Stimulated activated CD8-positive, alpha-beta memory T cell treated with anti-CD3 and anti-CD28 coated beads, Interleukin-15, amount 100 ng/mL, for 24 hours (primary cell): ENCODE results near the gene SH3RF3.
"Not testable (repeated sequence)": the region's sequence is repeated elsewhere in the genome, so short reads cannot be mapped to it uniquely, and the experiment has no call there.

Source experiments
- DNase-seq: peaks from one replicate; pipeline ENCODE4 v3.0.0-alpha.2; 2020; ENCODE audit warnings: low read depth

SH3RF3 gene

GRCh38 chr2:109118321-109118720, 10.7 kb upstream of the SH3RF3 start:
- DNase-seq = no peak

GRCh38 chr2:109120166-109120565, 8.8 kb upstream of the SH3RF3 start:
- no peak for DNase-seq

GRCh38 chr2:109120686-109121085, 8.3 kb upstream of the SH3RF3 start:
- not testable (repeated sequence) for DNase-seq

- no peak for DNase-seq
Measured at GRCh38 chr2:109123586-109124201, 5.3 kb upstream of the SH3RF3 start.

- no peak for DNase-seq
Measured at GRCh38 chr2:109124982-109125592, 3.9 kb upstream of the SH3RF3 start.

- no peak for DNase-seq
Measured at GRCh38 chr2:109125593-109126500, 3.2 kb upstream of the SH3RF3 start.

- DNase-seq = no peak
Measured at GRCh38 chr2:109126501-109126860, 2.5 kb upstream of the SH3RF3 start.

- no peak for DNase-seq
Measured at GRCh38 chr2:109127556-109127955, 1.4 kb upstream of the SH3RF3 start.

GRCh38 chr2:109128048-109128615, 873 bp upstream of the SH3RF3 start:
- DNase-seq = peak; percentile 45

GRCh38 chr2:109129356-109129920, 433 bp downstream of the SH3RF3 start:
- no peak for DNase-seq

GRCh38 chr2:109129921-109130722, 1.1 kb downstream of the SH3RF3 start:
- DNase-seq = no peak

- no peak for DNase-seq
Measured at GRCh38 chr2:109130723-109130995, 1.7 kb downstream of the SH3RF3 start.

GRCh38 chr2:109131777-109132176, 2.8 kb downstream of the SH3RF3 start:
- no peak for DNase-seq

- DNase-seq = no peak
Measured at GRCh38 chr2:109132626-109133025, 3.6 kb downstream of the SH3RF3 start.

GRCh38 chr2:109133746-109134145, 4.7 kb downstream of the SH3RF3 start:
- no peak for DNase-seq

GRCh38 chr2:109134741-109135358, 5.8 kb downstream of the SH3RF3 start:
- no peak for DNase-seq

- no peak for DNase-seq
Measured at GRCh38 chr2:109135359-109136197, 6.6 kb downstream of the SH3RF3 start.

GRCh38 chr2:109136542-109136941, 7.5 kb downstream of the SH3RF3 start:
- no peak for DNase-seq

- DNase-seq = no peak
Measured at GRCh38 chr2:109137616-109138015, 8.6 kb downstream of the SH3RF3 start.

GRCh38 chr2:109138449-109138848, 9.4 kb downstream of the SH3RF3 start:
- DNase-seq = no peak
